Renal pelvis (tissue), 3 donors: Measurements from ENCODE around the gene ESPN. TPM values are rescaled to one million over a fixed set of nuclear protein-coding genes. Genes with fewer than 3 reads are reported as not detected.

Experiments
- polyA plus RNA-seq, 3 donors: library from polyadenylated mRNA; unstranded; fragments of 120-200 nt; gene quantifications; one replicate each; pipeline ENCODE4 v1.2.1, GENCODE V29; 2013; ENCODE audit not compliant: insufficient read length in 3 of 3

ESPN gene
- polyA plus RNA-seq, 3 donors: 19.6 to 21.5 (median 21.5) TPM

Other genes with a start within 250 kb of the ESPN start
- under 1 TPM; 0.30 to 0.78 (median 0.41) TPM for gene CHD5, start 244.5 kb upstream of the ESPN start, polyA plus RNA-seq
- gene RPL22, start 225.2 kb upstream of the ESPN start, polyA plus RNA-seq: 100 to 1,000 TPM; 506 to 557 (median 512) TPM
- 10 to 100 TPM; 19.5 to 40.4 (median 39.7) TPM for gene RNF207, start 218.7 kb upstream of the ESPN start, polyA plus RNA-seq
- 10 to 100 TPM; 55.5 to 63.4 (median 58.7) TPM for gene ICMT, start 188.8 kb upstream of the ESPN start, polyA plus RNA-seq
- not detected for gene HES3, start 180.6 kb upstream of the ESPN start, polyA plus RNA-seq
- 1 to 10 TPM; 6.7 to 9.4 (median 7.0) TPM for gene GPR153, start 163.7 kb upstream of the ESPN start, polyA plus RNA-seq
- 10 to 100 TPM; 32.8 to 39.4 (median 36.8) TPM for gene ACOT7, start 31.0 kb upstream of the ESPN start, polyA plus RNA-seq
- under 1 TPM; 0.33 to 0.46 (median 0.40) TPM for gene HES2, start 4.9 kb upstream of the ESPN start, polyA plus RNA-seq
- 10 to 100 TPM; 14.0 to 22.5 (median 20.2) TPM for gene TNFRSF25, start 41.4 kb downstream of the ESPN start, polyA plus RNA-seq
- 10 to 100 TPM; 16.3 to 25.1 (median 19.6) TPM for gene PLEKHG5, start 66.9 kb downstream of the ESPN start, polyA plus RNA-seq
- 10 to 100 TPM; 13.9 to 25.2 (median 23.4) TPM for gene NOL9, start 129.7 kb downstream of the ESPN start, polyA plus RNA-seq
- under 1 TPM; 0.09 to 0.21 (median 0.19) TPM for gene TAS1R1, start 130.5 kb downstream of the ESPN start, polyA plus RNA-seq
- gene ZBTB48, start 155.2 kb downstream of the ESPN start, polyA plus RNA-seq: 10 to 100 TPM; 35.0 to 46.0 (median 43.0) TPM
- gene KLHL21, start 178.1 kb downstream of the ESPN start, polyA plus RNA-seq: 10 to 100 TPM; 16.3 to 17.8 (median 17.6) TPM
- gene PHF13, start 189.0 kb downstream of the ESPN start, polyA plus RNA-seq: 10 to 100 TPM; 24.7 to 28.2 (median 26.3) TPM
- 10 to 100 TPM; 21.0 to 23.8 (median 23.4) TPM for gene THAP3, start 200.1 kb downstream of the ESPN start, polyA plus RNA-seq